Measurements from ENCODE around the gene MINDY3. TPM values are rescaled to one million over a fixed set of nuclear protein-coding genes. Genes with fewer than 3 reads are reported as not detected.
A peak's percentile ranks its signal among the peaks of the same experiment; 100 is the strongest.
"Not testable (repeated sequence)": the region's sequence is repeated elsewhere in the genome, so short reads cannot be mapped to it uniquely, and the experiment has no call there.

MINDY3 gene
- total and polyA plus RNA-seq, 2 experiments from 2014 or later: 14.5 to 20.4 TPM

GRCh38 chr10:15884447-15884846 is 24.1 kb upstream of the MINDY3 start:
- H3K9me3 ChIP-seq (ENCODE audit: low read depth): no peaks in the 10 kb centered on the region
- no peaks in the 10 kb centered on the region for H3K27me3 ChIP-seq
- no peaks in the 10 kb centered on the region for H3K4me1 ChIP-seq (ENCODE audit: low read depth)
- H3K4me3 ChIP-seq: no peak overlapping the region
- H3K36me3 ChIP-seq: no peaks in the 10 kb centered on the region
- no peak overlapping the region for H3K27ac ChIP-seq
- TF ChIP-seq CTCF (IDR thresholded peaks at IDR 0.05; ENCODE audit: low read depth, low read length): no peak
- DNase-seq (ENCODE audit: low read depth in 1 of 2, low spot score in 1 of 2): no peak

GRCh38 chr10:15881542-15881941 is 21.2 kb upstream of the MINDY3 start:
- no peaks in the 10 kb centered on the region for H3K4me1 ChIP-seq (ENCODE audit: low read depth)
- no peak overlapping the region for H3K27ac ChIP-seq
- H3K4me3 ChIP-seq: no peak overlapping the region
- no peaks in the 10 kb centered on the region for H3K9me3 ChIP-seq (ENCODE audit: low read depth)
- TF ChIP-seq CTCF (IDR thresholded peaks at IDR 0.05; ENCODE audit: low read depth, low read length): no peak
- H3K27me3 ChIP-seq: no peaks in the 10 kb centered on the region
- H3K36me3 ChIP-seq: no peaks in the 10 kb centered on the region
- DNase-seq (ENCODE audit: low read depth in 1 of 2, low spot score in 1 of 2): no peak

GRCh38 chr10:15879663-15880062 is 19.4 kb upstream of the MINDY3 start:
- no peaks in the 10 kb centered on the region for H3K9me3 ChIP-seq (ENCODE audit: low read depth)
- H3K27ac ChIP-seq: no peak overlapping the region
- H3K36me3 ChIP-seq: no peaks in the 10 kb centered on the region
- DNase-seq (ENCODE audit: low read depth in 1 of 2, low spot score in 1 of 2): no peak
- H3K4me3 ChIP-seq: no peak overlapping the region
- no peaks in the 10 kb centered on the region for H3K27me3 ChIP-seq
- H3K4me1 ChIP-seq (ENCODE audit: low read depth): no peaks in the 10 kb centered on the region
- TF ChIP-seq CTCF (IDR thresholded peaks at IDR 0.05; ENCODE audit: low read depth, low read length): no peak

- TF ChIP-seq CTCF (IDR thresholded peaks at IDR 0.05; ENCODE audit: low read depth, low read length): peak; percentile 60
- Histone ChIP-seq H3K36me3 (no peaks in the 10 kb centered on the region), H3K4me3 (no peak overlapping the region), H3K4me1 (ENCODE audit: low read depth) (no peaks in the 10 kb centered on the region), H3K27ac (no peak overlapping the region), H3K27me3 (no peaks in the 10 kb centered on the region), H3K9me3 (ENCODE audit: low read depth) (no peaks in the 10 kb centered on the region)
- peak; percentile 15 to 48 for DNase-seq (ENCODE audit: low read depth in 1 of 2, low spot score in 1 of 2)
These were observed 18.8 kb upstream of the MINDY3 start for GRCh38 chr10:15879058-15879457.

GRCh38 chr10:15877836-15878576 is 17.7 kb upstream of the MINDY3 start:
- Histone ChIP-seq H3K27ac (no peak overlapping the region), H3K27me3 (no peaks in the 10 kb centered on the region), H3K36me3 (no peaks in the 10 kb centered on the region), H3K4me3 (no peak overlapping the region), H3K4me1 (ENCODE audit: low read depth) (no peaks in the 10 kb centered on the region), H3K9me3 (ENCODE audit: low read depth) (no peaks in the 10 kb centered on the region)
- DNase-seq (ENCODE audit: low read depth in 1 of 2, low spot score in 1 of 2): no peak
- no peak for TF ChIP-seq CTCF (IDR thresholded peaks at IDR 0.05; ENCODE audit: low read depth, low read length)

- H3K4me1 ChIP-seq (ENCODE audit: low read depth); H3K27ac ChIP-seq; H3K4me3 ChIP-seq; H3K36me3 ChIP-seq; H3K27me3 ChIP-seq; H3K9me3 ChIP-seq (ENCODE audit: low read depth); DNase-seq (ENCODE audit: low read depth in 1 of 2, low spot score in 1 of 2): not testable (repeated sequence)
These were observed 16.0 kb upstream of the MINDY3 start for GRCh38 chr10:15876274-15876673.

GRCh38 chr10:15872645-15873044 is 12.3 kb upstream of the MINDY3 start:
- not testable (repeated sequence) for H3K9me3 ChIP-seq (ENCODE audit: low read depth); H3K27ac ChIP-seq; H3K4me1 ChIP-seq (ENCODE audit: low read depth); H3K36me3 ChIP-seq; H3K4me3 ChIP-seq; DNase-seq (ENCODE audit: low read depth in 1 of 2, low spot score in 1 of 2)
- peaks cover 41% of the 10 kb centered on the region for H3K27me3 ChIP-seq

Measured in cardiac muscle cell (in vitro differentiated cells and primary cell).